Bronchial epithelial cell (primary cell): ENCODE measurements around the gene PCDHGA9. TPM values are rescaled to one million over a fixed set of nuclear protein-coding genes. Genes with fewer than 3 reads are reported as not detected.
A peak's percentile ranks its signal among the peaks of the same experiment; 100 is the strongest.

Experiments used
- DNase-seq: peaks from one replicate; pipeline ENCODE4 v3.0.0-alpha.2; 2010; ENCODE audit warnings: low read depth
- FAIRE-seq: peaks from 2 replicates; lab custom pipeline; 2011; peaks lifted over from hg19 to GRCh38; lab: Jason Lieb, UNC
- H3K27me3 ChIP-seq: 2 replicates; pipeline ENCODE4 v1.5.1; 2011; ENCODE audit warnings: low read length; ENCODE audit not compliant: control insufficient read depth, insufficient read depth
- H3K36me3 ChIP-seq: 2 replicates; pipeline ENCODE4 v1.5.1; 2011; ENCODE audit warnings: low read length; ENCODE audit not compliant: control insufficient read depth, insufficient read depth
- H3K4me3 ChIP-seq: 2 replicates; pipeline ENCODE4 v1.5.1; 2011; ENCODE audit warnings: mild to moderate bottlenecking, low read depth, low read length, control low read depth
- CTCF ChIP-seq: IDR thresholded peaks from 2 replicates; pipeline ENCODE4 v1.5.1; 2011; ENCODE audit warnings: mild to moderate bottlenecking, moderate library complexity, low read length, control low read depth, inconsistent platforms; ENCODE audit not compliant: insufficient read depth, severe bottlenecking
- total RNA-seq: library from RNA; depleted of rRNA; stranded (reverse); fragments of >200 nt; gene quantifications from 2 replicates; pipeline ENCODE4 v1.2.1, GENCODE V29; 2014

Gene PCDHGA9
- total RNA-seq = 0.53 and 1.5 TPM in 2 replicates

GRCh38 chr5:141402553-141403243 is at the start of gene PCDHGA9:
Gene PCDHGA9 (plus strand): TSS chr5:141402778. CDS start chr5:141402953, 175 bp downstream.
- FAIRE-seq (no peak), DNase-seq (peak; percentile 20)
- Histone ChIP-seq H3K4me3 (peak within 1 kb of the TSS; percentile 11), H3K27me3 (no peaks in the 10 kb centered on the region), H3K36me3 (no peaks in the 10 kb centered on the region)
- TF ChIP-seq CTCF = peak; percentile 44

GRCh38 chr5:141354900-141355469 is 47.6 kb upstream of the PCDHGA9 start, which contains the start of gene PCDHGA4:
Gene PCDHGA4 (plus strand): TSS chr5:141355021. CDS start chr5:141355108, 87 bp downstream.
- peak; percentile 15 for TF ChIP-seq CTCF
- Histone ChIP-seq H3K27me3 (peaks cover 3% of the 10 kb centered on the region), H3K4me3 (peak within 1 kb of the TSS; percentile 3), H3K36me3 (no peaks in the 10 kb centered on the region)
- DNase-seq (no peak), FAIRE-seq (no peak)

GRCh38 chr5:141355641-141356040 is 46.9 kb upstream of the PCDHGA9 start:
- Histone ChIP-seq H3K4me3 (no peak overlapping the region), H3K36me3 (no peaks in the 10 kb centered on the region), H3K27me3 (peaks cover 5% of the 10 kb centered on the region)
- FAIRE-seq (no peak), DNase-seq (no peak)
- TF ChIP-seq CTCF = no peak

- FAIRE-seq = no peak
Observed at GRCh38 chr5:141356133-141356532, 46.4 kb upstream of the PCDHGA9 start.

GRCh38 chr5:141356950-141357349 is 45.6 kb upstream of the PCDHGA9 start:
- Histone ChIP-seq H3K27me3 (peaks cover 5% of the 10 kb centered on the region), H3K4me3 (no peak overlapping the region), H3K36me3 (no peaks in the 10 kb centered on the region)
- FAIRE-seq (no peak), DNase-seq (no peak)
- TF ChIP-seq CTCF = no peak

More at GRCh38 chr5:141356133-141356532, 46.4 kb upstream of the PCDHGA9 start:
- TF ChIP-seq CTCF = no peak
- no peak for DNase-seq
- Histone ChIP-seq H3K36me3 (no peaks in the 10 kb centered on the region), H3K4me3 (no peak overlapping the region), H3K27me3 (peaks cover 5% of the 10 kb centered on the region)
